IMR-90 (cell line): Measurements from ENCODE around the gene CDC42BPA. TPM values are rescaled to one million over a fixed set of nuclear protein-coding genes. Genes with fewer than 3 reads are reported as not detected.

ENCODE experiments used
- ATAC-seq: fragments of 200-7000 bp; cut with Tn5 transposase; 2 replicates; pipeline ENCODE4 v1.9.1; 2020; ENCODE audit warnings: low read depth, mild to moderate bottlenecking, moderate library complexity
- BruUV-seq: library from RNA; stranded (reverse); fragments of 400-500 nt; replicated peaks from 2 replicates; lab custom pipeline; 2021; lab: Mats Ljungman, UMichigan
- CTCF ChIA-PET: fragments of 300-600 bp; formaldehyde crosslinking; extraction: SDS; loops from one replicate; lab custom pipeline; 2021; ENCODE audit warnings: antibody characterized with exemption; lab: Yijun Ruan, JAX
- POLR2A ChIA-PET: fragments of 300-600 bp; sonication (Branson Sonifier 250); formaldehyde crosslinking; loops from one replicate; lab custom pipeline; 2022; ENCODE audit warnings: antibody characterized with exemption; ENCODE audit not compliant: unreplicated experiment; lab: Charles Lee
- DNase-seq: peaks from one replicate; pipeline ENCODE4 v3.0.0; 2013
- H2AFZ ChIP-seq: replicated peaks from 2 replicates; pipeline ENCODE3; 2013; ENCODE audit warnings: low read length, mild to moderate bottlenecking; ENCODE audit not compliant: poor library complexity
- H2AK5ac ChIP-seq: 2 replicates; pipeline ENCODE4 v1.6.1; 2013; ENCODE audit warnings: low read depth, low read length, inconsistent platforms
- H2AK9ac ChIP-seq: replicated peaks from 2 replicates; pipeline ENCODE3; 2013; ENCODE audit warnings: mild to moderate bottlenecking, low read depth, low read length, moderate library complexity; ENCODE audit not compliant: poor library complexity
- H2BK120ac ChIP-seq: 2 replicates; pipeline ENCODE4 v1.6.1; 2013; ENCODE audit warnings: low read depth, low read length, inconsistent platforms
- H2BK15ac ChIP-seq: 3 replicates; pipeline ENCODE4 v1.6.1; 2013; ENCODE audit warnings: low read depth, low read length, inconsistent platforms
- H2BK20ac ChIP-seq: 2 replicates; pipeline ENCODE4 v1.6.1; 2013; ENCODE audit warnings: low read depth, mild to moderate bottlenecking, inconsistent platforms, low read length, moderate library complexity
- H2BK5ac ChIP-seq: 2 replicates; pipeline ENCODE4 v1.6.1; 2013; ENCODE audit warnings: mild to moderate bottlenecking, low read depth, low read length, inconsistent platforms; ENCODE audit not compliant: poor library complexity, severe bottlenecking
- H3K14ac ChIP-seq: replicated peaks from 2 replicates; pipeline ENCODE4 v1.6.1; 2013; ENCODE audit warnings: low read depth, low read length, inconsistent platforms
- H3K18ac ChIP-seq: 2 replicates; pipeline ENCODE4 v1.6.1; 2013; ENCODE audit warnings: low read depth, low read length, control low read depth
- H3K23ac ChIP-seq: 2 replicates; pipeline ENCODE4 v1.6.1; 2013; ENCODE audit warnings: low read depth, low read length, inconsistent platforms
- H3K27ac ChIP-seq: 2 replicates; pipeline ENCODE4 v1.5.1; 2013; ENCODE audit warnings: mild to moderate bottlenecking, control low read depth, low read length; ENCODE audit not compliant: insufficient read depth
- H3K27me3 ChIP-seq: 2 replicates; pipeline ENCODE4 v1.6.1; 2013; ENCODE audit warnings: low read length; ENCODE audit not compliant: control insufficient read depth, insufficient read depth
- H3K36me3 ChIP-seq: 2 replicates; pipeline ENCODE4 v1.6.1; 2013; ENCODE audit warnings: low read length, mixed read lengths; ENCODE audit not compliant: control insufficient read depth, insufficient read depth
- H3K4ac ChIP-seq: 2 replicates; pipeline ENCODE4 v1.6.1; 2013; ENCODE audit warnings: low read depth, low read length, inconsistent platforms
- H3K4me1 ChIP-seq: 2 replicates; pipeline ENCODE4 v1.6.1; 2013; ENCODE audit warnings: low read length, mixed read lengths; ENCODE audit not compliant: control insufficient read depth, insufficient read depth
- H3K4me2 ChIP-seq: 2 replicates; pipeline ENCODE4 v1.6.1; 2013; ENCODE audit warnings: low read depth, mild to moderate bottlenecking, control low read depth, low read length, moderate library complexity
- H3K4me3 ChIP-seq: 2 replicates; pipeline ENCODE4 v1.5.1; 2013; ENCODE audit warnings: low read depth, mild to moderate bottlenecking, control low read depth, low read length, moderate library complexity; ENCODE audit not compliant: insufficient read depth
- H3K56ac ChIP-seq: 2 replicates; pipeline ENCODE4 v1.6.1; 2013; ENCODE audit warnings: low read length, inconsistent platforms; ENCODE audit not compliant: insufficient read depth; ENCODE audit errors: extremely low read depth
- H3K79me1 ChIP-seq, 2 experiments: 2 replicates each; pipeline ENCODE4 v1.6.1; 2013; ENCODE audit warnings: low read length in 2 of 2, inconsistent platforms in 1 of 2, low read depth in 1 of 2
- H3K9ac ChIP-seq: 2 replicates; pipeline ENCODE4 v1.6.1; 2013; ENCODE audit warnings: low read depth, low read length, control low read depth
- H3K9me1 ChIP-seq: 2 replicates; pipeline ENCODE4 v1.6.1; 2013; ENCODE audit warnings: low read length, inconsistent platforms; ENCODE audit not compliant: insufficient read depth
- H3K9me3 ChIP-seq: 2 replicates; pipeline ENCODE4 v1.6.1; 2013; ENCODE audit warnings: low read length; ENCODE audit not compliant: control insufficient read depth, insufficient read depth
- H4K20me1 ChIP-seq: 2 replicates; pipeline ENCODE4 v1.6.1; 2013; ENCODE audit warnings: low read length, inconsistent platforms; ENCODE audit not compliant: insufficient read depth
- H4K5ac ChIP-seq: 2 replicates; pipeline ENCODE4 v1.6.1; 2013; ENCODE audit warnings: mild to moderate bottlenecking, low read depth, low read length, control low read depth
- H4K8ac ChIP-seq, 2 experiments: 2 replicates each; pipeline ENCODE4 v1.6.1; 2013; ENCODE audit warnings: low read depth in 2 of 2, low read length in 2 of 2, control low read depth in 1 of 2, inconsistent platforms in 1 of 2
- H4K91ac ChIP-seq: 2 replicates; pipeline ENCODE4 v1.6.1; 2013; ENCODE audit warnings: low read depth, low read length, inconsistent platforms; ENCODE audit not compliant: insufficient read depth
- BHLHE40 ChIP-seq: fragments of 150-350 bp; IDR thresholded peaks from 2 replicates; pipeline ENCODE4 v1.6.1; 2016; ENCODE audit warnings: mild to moderate bottlenecking, low read depth, low read length
- CHD1 ChIP-seq: IDR thresholded peaks from 2 replicates; pipeline ENCODE4 v1.6.1; 2012; ENCODE audit warnings: low read depth, low read length, improper control_type of control experiment
- MAZ ChIP-seq: IDR thresholded peaks from 2 replicates; pipeline ENCODE4 v1.6.1; 2012; ENCODE audit warnings: low read depth, mild to moderate bottlenecking, low read length, improper control_type of control experiment, moderate library complexity, borderline replicate concordance
- MXI1 ChIP-seq: IDR thresholded peaks from 2 replicates; pipeline ENCODE4 v1.6.1; 2012; ENCODE audit warnings: low read depth, mild to moderate bottlenecking, low read length, moderate library complexity, borderline replicate concordance
- NFE2L2 ChIP-seq: fragments of 150-350 bp; IDR thresholded peaks from 2 replicates; pipeline ENCODE4 v1.6.1; 2016; ENCODE audit warnings: low read depth, mild to moderate bottlenecking, low read length
- RAD21 ChIP-seq: IDR thresholded peaks from 2 replicates; pipeline ENCODE4 v1.6.1; 2012; ENCODE audit warnings: low read length, improper control_type of control experiment
- RCOR1 ChIP-seq: IDR thresholded peaks from 2 replicates; pipeline ENCODE4 v1.6.1; 2012; ENCODE audit warnings: mild to moderate bottlenecking, low read length, improper control_type of control experiment; ENCODE audit not compliant: insufficient replicate concordance
- SMC3 ChIP-seq: fragments of 150-350 bp; IDR thresholded peaks from 2 replicates; pipeline ENCODE4 v1.6.1; 2016; ENCODE audit warnings: low read depth, mild to moderate bottlenecking, antibody characterized with exemption, low read length, moderate library complexity
- WGBS, 2 experiments: methylation state at CpG; one replicate each; pipeline versions ENCODE4 v1.1.5 to v1.1.7; 2013; ENCODE audit warnings: missing lambda C conversion rate in 2 of 2; ENCODE audit not compliant: insufficient read length in 1 of 2; ENCODE audit errors: extremely low coverage in 2 of 2; 5-methylcytosine and 5-hydroxymethylcytosine counted together
- dilution Hi-C: fragments of 300-500 bp; cut with HindIII; formaldehyde crosslinking; loops from one replicate; pipeline ENCODE4 v1.14.3; 2018; ENCODE audit warnings: low sequenced_read_pairs; ENCODE audit not compliant: unreplicated experiment
- in situ Hi-C: fragments of 300-500 bp; cut with MboI; formaldehyde crosslinking; loops from 3 replicates; pipeline ENCODE4 v1.14.3; 2019; ENCODE audit warnings: low sequenced_read_pairs, inconsistent platforms, mixed read lengths
- intact Hi-C: fragments of 100-400 bp; cut with micrococcal nuclease; formaldehyde crosslinking; loops from 2 replicates; pipeline ENCODE4 v1.10.0; 2022
- polyA plus RNA-seq, 3 experiments: library from polyadenylated mRNA; depleted of rRNA; stranded (reverse); fragments of >200 nt; gene quantifications; 2 replicates each; pipeline ENCODE4 v1.2.3, GENCODE V29; 2012; ENCODE audit warnings: low replicate concordance in 1 of 3
- total RNA-seq: library from RNA; depleted of rRNA; stranded (reverse); fragments of >200 nt; gene quantifications from 2 replicates; pipeline ENCODE4 v1.2.3, GENCODE V29; 2012

The CDC42BPA gene
- total and polyA plus RNA-seq, 2 of the 4 experiments (the other 2 are of a cell fraction) = 9.4 to 27.8 TPM

- no peak for TF ChIP-seq MXI1
These were observed 73.8 kb downstream of the CDC42BPA start (continued) for GRCh38 chr1:227244339-227245118.

GRCh38 chr1:227242811-227243682 lies 75.2 kb downstream of the CDC42BPA start:
- Histone ChIP-seq H2AK5ac (no peak overlapping the region), H3K36me3 (no peaks in the 10 kb centered on the region), H3K4me2 (no peak overlapping the region), H3K18ac (no peak overlapping the region), H2BK5ac (no peak overlapping the region), H3K9me1 (peaks cover 7% of the 10 kb centered on the region; the same call in 1 of the 2 replicates), H3K79me1 (peaks cover 16 to 59% of the 10 kb centered on the region in 2 experiments), H4K8ac (no peak overlapping the region), H3K4me1 (no peaks in the 10 kb centered on the region; the same call in 1 of the 2 replicates), H4K20me1 (peaks cover 27% of the 10 kb centered on the region), H2BK120ac (no peak overlapping the region), H3K4me3 (no peak overlapping the region), H2AFZ (no peak overlapping the region), H4K5ac (no peak overlapping the region), H3K9ac (no peak overlapping the region), H3K23ac (no peak overlapping the region; the same call in 1 of the 2 replicates), H3K27me3 (no peaks in the 10 kb centered on the region), H3K9me3 (no peaks in the 10 kb centered on the region), H3K4ac (no peak overlapping the region), H3K27ac (no peak overlapping the region), H4K91ac (no peak overlapping the region), H2BK20ac (no peak overlapping the region), H3K14ac (no peak overlapping the region; the same call in 1 of the 2 replicates), H3K56ac (no peak overlapping the region), H2AK9ac (no peak overlapping the region), H2BK15ac (no peak overlapping the region)
- intact Hi-C loops (no loop called here), dilution Hi-C loops (no loop called here), in situ Hi-C loops (loop anchor here (25.0 kb wide), 1 partner anchor 194 kb away; no protein-coding TSS in a partner anchor)
- no TSS peak for BruUV-seq
- ChIA-PET POLR2A (no interaction called here), CTCF (no interaction called here)
- DNase-seq (no peak), ATAC-seq (no peak)
- no peak for TF ChIP-seq MAZ
- TF ChIP-seq NFE2L2 = no peak
- no peak for TF ChIP-seq RAD21
- TF ChIP-seq RCOR1 = no peak
- TF ChIP-seq BHLHE40 = no peak
- TF ChIP-seq CHD1 = no peak
- TF ChIP-seq SMC3 = no peak
- no CpG with 5 or more reads among the region's 2 CpGs for WGBS, 2 experiments
